ENCODE data around the gene ELP5. TPM values are rescaled to one million over a fixed set of nuclear protein-coding genes. Genes with fewer than 3 reads are reported as not detected.

ELP5 gene
- total and polyA plus RNA-seq, 2 donors (not counting 3 experiments of a cell fraction or from before 2014, with no cell fraction given) = 44.4 to 54.7 TPM

- H3K9me1 ChIP-seq (replicated peaks; ENCODE audit: control insufficient read depth, extremely low read depth, insufficient read depth, low read length) = no peaks in the 10 kb centered on the region
- peak; percentile 98 for FAIRE-seq
- DNase-seq (ENCODE audit: low read depth, low spot score) = peak; percentile 96
- peak within 1 kb of the TSS; percentile 29 for H3K27ac ChIP-seq (ENCODE audit: insufficient read depth, low read depth, low read length)
- H3K36me3 ChIP-seq (ENCODE audit: control insufficient read depth in 2 of 2, extremely low read depth in 1 of 2, insufficient read depth in 2 of 2, low read length in 2 of 2) = peaks cover 14 to 32% of the 10 kb centered on the region in 2 experiments
- TSS peak; percentile 17 for BruUV-seq (replicated peaks)
- peaks cover 69% of the 10 kb centered on the region for H3K79me2 ChIP-seq (ENCODE audit: control insufficient read depth, insufficient read depth, low read length)
- dilution Hi-C loops (cut with MboI; ENCODE audit: extremely low pct_ligation_motif_present, low sequenced_read_pairs) (no loop called here), intact Hi-C loops (cut with micrococcal nuclease) (loop anchor here (1.0 kb wide), 1 partner anchor 13 kb away; no protein-coding TSS in a partner anchor)
- CTCF ChIA-PET = interaction anchor here (1.0 to 2.8 kb wide), 3 partner anchors 13 to 62 kb away, joined by 3 to 13 read pairs (median 5); no protein-coding TSS in a partner anchor
- TF ChIP-seq POLR2AphosphoS5 (IDR thresholded peaks at IDR 0.05; ENCODE audit: insufficient read depth, low read depth, low read length) (peak; percentile 99), EZH2 (IDR thresholded peaks at IDR 0.05; ENCODE audit: borderline replicate concordance, low read depth, low read length, severe bottlenecking) (no peak), MAX (IDR thresholded peaks at IDR 0.05; ENCODE audit: insufficient read depth, insufficient read length) (peak; percentile 99), MYC (IDR thresholded peaks at IDR 0.05; ENCODE audit: low read depth, low read length) (peak; percentile 55), GATA2 (IDR thresholded peaks at IDR 0.05; ENCODE audit: insufficient read depth, insufficient read length, low read depth, low read length) (no peak), POLR2A (IDR thresholded peaks at IDR 0.05; ENCODE audit: low read depth, low read length) (peak; percentile 97), CTCF (IDR thresholded peaks at IDR 0.05; ENCODE audit: extremely low read depth in 1 of 2, insufficient read depth in 1 of 2, low read depth in 1 of 2, low read length in 2 of 2) (no peak)
- no peaks in the 10 kb centered on the region for H3K9me3 ChIP-seq (replicated peaks; ENCODE audit: control insufficient read depth, insufficient read depth, low read length)
- POLR2A ChIA-PET = interaction anchor here (0.5 to 0.6 kb wide), 2 partner anchors 36 to 271 kb away, joined by 3 to 6 read pairs; no protein-coding TSS in a partner anchor
- H3K27me3 ChIP-seq (ENCODE audit: control insufficient read depth in 2 of 2, insufficient read depth in 2 of 2, low read length in 2 of 2) = no peaks in the 10 kb centered on the region
- H2AFZ ChIP-seq (ENCODE audit: low read depth, low read length) = no peak within 1 kb of the TSS
- H3K4me1 ChIP-seq (ENCODE audit: control insufficient read depth, extremely low read depth, insufficient read depth, low read length) = peaks cover 12% of the 10 kb centered on the region
- peak within 1 kb of the TSS; percentile 43 to 83 (median 55) for H3K4me3 ChIP-seq (replicated peaks in 1 of 3; ENCODE audit: insufficient read depth in 1 of 3, low read depth in 1 of 3, low read length in 3 of 3)
- peaks cover 4% of the 10 kb centered on the region for H4K20me1 ChIP-seq (replicated peaks; ENCODE audit: control insufficient read depth, extremely low read depth, insufficient read depth, low read length)
- peak within 1 kb of the TSS; percentile 74 for H3K9ac ChIP-seq (replicated peaks; ENCODE audit: extremely low read depth, insufficient read depth, low read length)
- H3K4me2 ChIP-seq (ENCODE audit: insufficient read depth, low read length) = peak within 1 kb of the TSS; percentile 86
Measured at GRCh38 chr17:7234083-7234951, 17.7 kb upstream of the ELP5 start, which contains the start of gene DVL2. Gene DVL2, minus strand, starts transcription at chr17:7234517. Its CDS starts 255 bp downstream, at chr17:7234262.
